Thymus (tissue), 11 donors: ENCODE data around the gene ZCCHC7. TPM values are rescaled to one million over a fixed set of nuclear protein-coding genes. Genes with fewer than 3 reads are reported as not detected.

ENCODE experiments used
- DNase-seq, 9 donors: peaks; one replicate each; pipeline ENCODE4 v3.0.0-alpha.2; 2013; ENCODE audit warnings: low spot score in 9 of 9, low read depth in 6 of 9, missing footprints in 1 of 9
- H3K27ac ChIP-seq, 2 donors: one replicate each; pipeline ENCODE4 v1.5.1; 2013; ENCODE audit warnings: control low read depth in 1 of 2, low read depth in 1 of 2, low read length in 1 of 2, mild to moderate bottlenecking in 1 of 2, moderate library complexity in 1 of 2
- H3K27me3 ChIP-seq, 2 donors: one replicate each; pipeline ENCODE4 v1.5.1; 2013; ENCODE audit warnings: low read length in 1 of 2; ENCODE audit not compliant: control insufficient read depth in 2 of 2, insufficient read depth in 1 of 2
- H3K36me3 ChIP-seq, 2 donors: one replicate each; pipeline ENCODE4 v1.5.1; 2013; ENCODE audit warnings: low read length in 1 of 2, mild to moderate bottlenecking in 1 of 2, moderate library complexity in 1 of 2; ENCODE audit not compliant: control insufficient read depth in 2 of 2, insufficient read depth in 2 of 2
- H3K4me1 ChIP-seq, 2 donors: one replicate each; pipeline ENCODE4 v1.5.1; 2013; ENCODE audit warnings: low read length in 2 of 2; ENCODE audit not compliant: control insufficient read depth in 2 of 2, insufficient read depth in 2 of 2
- H3K4me3 ChIP-seq, 2 donors: one replicate each; pipeline ENCODE4 v1.5.1; 2013; ENCODE audit warnings: low read length in 2 of 2, control low read depth in 1 of 2, mild to moderate bottlenecking in 1 of 2
- H3K9me3 ChIP-seq, 2 donors: one replicate each; pipeline ENCODE4 v1.5.1; 2013; ENCODE audit warnings: low read length in 1 of 2, mild to moderate bottlenecking in 1 of 2; ENCODE audit not compliant: control insufficient read depth in 2 of 2, insufficient read depth in 1 of 2
- WGBS: extraction: QIAGEN DNeasy Blood & Tissue Kit; methylation state at CpG from one replicate; pipeline ENCODE4 v1.1.7; 2013; 5-methylcytosine and 5-hydroxymethylcytosine counted together
- polyA plus RNA-seq: library from polyadenylated mRNA; stranded (reverse); fragments of 200-250 nt; gene quantifications from one replicate; pipeline ENCODE4 v1.2.3, GENCODE V29; 2013
- total RNA-seq: library from RNA; stranded (reverse); fragments of 120-200 nt; gene quantifications from one replicate; pipeline ENCODE4 v1.2.4, GENCODE V29; 2013
- donor health status: healthy.

ZCCHC7 gene
- total and polyA plus RNA-seq, 2 donors: 21.8 to 22.6 TPM

- H3K27ac ChIP-seq: no peak overlapping the region
- H3K36me3 ChIP-seq: no peaks in the 10 kb centered on the region
- H3K9me3 ChIP-seq: no peaks in the 10 kb centered on the region
- no peak overlapping the region for H3K4me3 ChIP-seq
- no peaks in the 10 kb centered on the region for H3K4me1 ChIP-seq
- 90% methylated on average over 2 of the region's 2 CpGs for WGBS
- no peaks in the 10 kb centered on the region for H3K27me3 ChIP-seq
- no peak for DNase-seq
These were observed 279.0 kb downstream of the ZCCHC7 start for GRCh38 chr9:37399336-37399735.

GRCh38 chr9:37404590-37404989, 284.2 kb downstream of the ZCCHC7 start:
- peaks cover 0 to 10% of the 10 kb centered on the region in 2 donors for H3K4me1 ChIP-seq
- H3K27me3 ChIP-seq: no peaks in the 10 kb centered on the region
- H3K27ac ChIP-seq: no peak overlapping the region
- no peak overlapping the region for H3K4me3 ChIP-seq
- H3K9me3 ChIP-seq: no peaks in the 10 kb centered on the region
- no peaks in the 10 kb centered on the region for H3K36me3 ChIP-seq
- 96% methylated on average over 9 of the region's 9 CpGs for WGBS
- DNase-seq: no peak

- H3K36me3 ChIP-seq: no peaks in the 10 kb centered on the region
- H3K4me3 ChIP-seq: no peak overlapping the region
- H3K27me3 ChIP-seq: no peaks in the 10 kb centered on the region
- H3K27ac ChIP-seq: no peak overlapping the region
- no peaks in the 10 kb centered on the region for H3K9me3 ChIP-seq
- H3K4me1 ChIP-seq: peaks cover 0 to 18% of the 10 kb centered on the region in 2 donors
- DNase-seq: no peak
- 95% methylated on average over 3 of the region's 3 CpGs for WGBS
These were observed 285.0 kb downstream of the ZCCHC7 start for GRCh38 chr9:37405350-37405749.

- no peak overlapping the region for H3K27ac ChIP-seq
- H3K4me1 ChIP-seq: peaks cover 0 to 23% of the 10 kb centered on the region in 2 donors
- no peak overlapping the region for H3K4me3 ChIP-seq
- H3K27me3 ChIP-seq: no peaks in the 10 kb centered on the region
- WGBS: 95% methylated on average over 10 of the region's 10 CpGs
- no peaks in the 10 kb centered on the region for H3K9me3 ChIP-seq
- no peak for DNase-seq
- no peaks in the 10 kb centered on the region for H3K36me3 ChIP-seq
These were observed 285.5 kb downstream of the ZCCHC7 start for GRCh38 chr9:37405764-37406380.

GRCh38 chr9:37406603-37407401, 286.4 kb downstream of the ZCCHC7 start:
- WGBS: 97% methylated on average over 11 of the region's 11 CpGs
- H3K4me1 ChIP-seq: peaks cover 0 to 31% of the 10 kb centered on the region in 2 donors
- no peaks in the 10 kb centered on the region for H3K36me3 ChIP-seq
- no peak overlapping the region for H3K27ac ChIP-seq
- no peak overlapping the region for H3K4me3 ChIP-seq
- no peaks in the 10 kb centered on the region for H3K27me3 ChIP-seq
- H3K9me3 ChIP-seq: no peaks in the 10 kb centered on the region
- DNase-seq: no peak

GRCh38 chr9:37407468-37407867, 287.1 kb downstream of the ZCCHC7 start:
- no peak overlapping the region for H3K27ac ChIP-seq
- no peaks in the 10 kb centered on the region for H3K36me3 ChIP-seq
- DNase-seq: peak in 1 of 9 donors; percentile 39
- no peak overlapping the region for H3K4me3 ChIP-seq
- H3K4me1 ChIP-seq: peaks cover 0 to 31% of the 10 kb centered on the region in 2 donors
- no peaks in the 10 kb centered on the region for H3K9me3 ChIP-seq
- 51% methylated on average over 2 of the region's 2 CpGs for WGBS
- no peaks in the 10 kb centered on the region for H3K27me3 ChIP-seq

Other genes starting within 250 kb of the ZCCHC7 start
- gene PAX5, start 86.3 kb upstream of the ZCCHC7 start, total RNA-seq: 0.38 TPM
- 1.6 TPM for gene PAX5, start 86.3 kb upstream of the ZCCHC7 start, polyA plus RNA-seq